GM12878 (cell line): ENCODE results near the gene SP100. TPM values are rescaled to one million over a fixed set of nuclear protein-coding genes. Genes with fewer than 3 reads are reported as not detected.

Experiments
- BCLAF1 ChIP-seq: fragments of 450-650 bp; IDR thresholded peaks from 2 replicates; pipeline ENCODE4 v1.6.1; 2017; ENCODE audit warnings: antibody characterized with exemption, mild to moderate bottlenecking, moderate library complexity
- BRCA1 ChIP-seq: IDR thresholded peaks from 2 replicates; pipeline ENCODE4 v1.6.1; 2011; ENCODE audit warnings: low read depth, low read length, improper control_type of control experiment
- GATAD2B ChIP-seq: fragments of 450-650 bp; conservative IDR thresholded peaks from 2 replicates; pipeline ENCODE4 v1.6.1; 2017; ENCODE audit warnings: low read depth, mild to moderate bottlenecking, moderate library complexity
- MAX ChIP-seq: IDR thresholded peaks from 2 replicates; pipeline ENCODE4 v1.6.1; 2012; ENCODE audit warnings: low read depth, low read length, improper control_type of control experiment
- MTA2 ChIP-seq: fragments of 450-650 bp; IDR thresholded peaks from 2 replicates; pipeline ENCODE4 v1.6.1; 2016; ENCODE audit warnings: low read depth, mild to moderate bottlenecking, moderate library complexity
- RAD51 ChIP-seq: fragments of 450-650 bp; IDR thresholded peaks from 2 replicates; pipeline ENCODE4 v1.6.1; 2016; ENCODE audit warnings: moderate library complexity, mild to moderate bottlenecking, inconsistent platforms
- RFX5 ChIP-seq: IDR thresholded peaks from 2 replicates; pipeline ENCODE4 v1.6.1; 2011; ENCODE audit warnings: low read depth, low read length, improper control_type of control experiment
- polyA plus RNA-seq, 11 experiments: library from polyadenylated mRNA; depleted of rRNA in 4 of 11; unstranded in 6 of 11; stranded (reverse) in 5 of 11; fragments of >200 nt; fragmentation: Nextera tagmentation in 4 of 11; fragmentation: Illumina TruSeq in 1 of 11; extraction: Ambion mirVana in 4 of 11; extraction: Trizol in 1 of 11; gene quantifications; 1 replicate in 1 of 11; 2 replicates in 10 of 11; pipeline versions ENCODE4 v1.2.1 to v1.2.3, GENCODE V29; 2011 to 2016; ENCODE audit warnings: inconsistent platforms in 2 of 11, missing spikeins in 2 of 11, low read depth in 1 of 11
- total RNA-seq, 4 experiments: library from RNA; depleted of rRNA in 3 of 4; stranded (reverse); fragments of >200 nt in 3 of 4; fragmentation: Illumina TruSeq in 1 of 4; extraction: Trizol in 1 of 4; gene quantifications; 2 replicates each; pipeline versions ENCODE4 v1.2.1 to v1.2.3, GENCODE V29; 2013 to 2021
- TF ChIP-seq, protein P1 (sequence below): IDR thresholded peaks from 2 replicates; pipeline ENCODE4 v1.6.1; 2012; ENCODE audit warnings: mild to moderate bottlenecking, low read depth, low read length

Gene SP100
- total and polyA plus RNA-seq, 10 of the 15 experiments (the other 5 are each of a cell fraction or from before 2014, with no cell fraction given): 109 to 239 (median 180) TPM

DNA sequence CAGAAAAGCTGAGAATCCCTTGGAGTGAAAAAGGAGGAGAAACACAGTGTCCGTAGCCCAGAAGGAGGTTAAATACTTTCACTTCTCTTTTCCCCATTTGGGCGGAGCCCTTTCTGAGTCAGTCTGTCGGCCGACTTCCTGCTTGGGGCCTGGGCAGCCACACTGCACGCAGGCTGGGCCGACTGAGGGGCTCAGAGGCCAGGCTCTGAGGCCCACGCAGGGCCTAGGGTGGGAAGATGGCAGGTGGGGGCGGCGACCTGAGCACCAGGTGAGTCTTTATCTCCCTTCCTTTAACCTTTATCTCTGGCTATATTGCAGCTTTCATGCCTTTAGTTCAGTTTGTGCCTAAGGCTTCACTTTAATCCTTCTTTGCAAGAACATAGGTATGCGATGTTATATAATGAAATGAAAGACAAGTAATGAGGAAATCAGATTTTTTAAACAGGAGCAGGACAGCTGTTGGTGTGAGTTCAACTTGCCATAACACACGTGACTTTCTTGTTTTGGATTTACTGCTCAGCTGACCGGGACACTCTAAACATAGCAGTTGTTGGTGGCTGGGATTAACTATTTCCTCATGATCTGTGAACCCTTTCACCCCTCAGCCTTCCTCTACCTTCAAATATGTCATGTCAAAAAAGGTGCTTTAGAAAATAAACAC, at the start of gene SP100 (continued):
- TF ChIP-seq GATAD2B (0 out of 2 replicates have a peak, but pooled peaks have one; percentile 70), MTA2 (peak; percentile 39; the same call in 1 of the 2 replicates), MAX (peak; percentile 56; the same call in 1 of the 2 replicates), BCLAF1 (no peak), BRCA1 (no peak), RFX5 (no peak), RAD51 (peak; percentile 94)
- TF ChIP-seq, protein P1, sequence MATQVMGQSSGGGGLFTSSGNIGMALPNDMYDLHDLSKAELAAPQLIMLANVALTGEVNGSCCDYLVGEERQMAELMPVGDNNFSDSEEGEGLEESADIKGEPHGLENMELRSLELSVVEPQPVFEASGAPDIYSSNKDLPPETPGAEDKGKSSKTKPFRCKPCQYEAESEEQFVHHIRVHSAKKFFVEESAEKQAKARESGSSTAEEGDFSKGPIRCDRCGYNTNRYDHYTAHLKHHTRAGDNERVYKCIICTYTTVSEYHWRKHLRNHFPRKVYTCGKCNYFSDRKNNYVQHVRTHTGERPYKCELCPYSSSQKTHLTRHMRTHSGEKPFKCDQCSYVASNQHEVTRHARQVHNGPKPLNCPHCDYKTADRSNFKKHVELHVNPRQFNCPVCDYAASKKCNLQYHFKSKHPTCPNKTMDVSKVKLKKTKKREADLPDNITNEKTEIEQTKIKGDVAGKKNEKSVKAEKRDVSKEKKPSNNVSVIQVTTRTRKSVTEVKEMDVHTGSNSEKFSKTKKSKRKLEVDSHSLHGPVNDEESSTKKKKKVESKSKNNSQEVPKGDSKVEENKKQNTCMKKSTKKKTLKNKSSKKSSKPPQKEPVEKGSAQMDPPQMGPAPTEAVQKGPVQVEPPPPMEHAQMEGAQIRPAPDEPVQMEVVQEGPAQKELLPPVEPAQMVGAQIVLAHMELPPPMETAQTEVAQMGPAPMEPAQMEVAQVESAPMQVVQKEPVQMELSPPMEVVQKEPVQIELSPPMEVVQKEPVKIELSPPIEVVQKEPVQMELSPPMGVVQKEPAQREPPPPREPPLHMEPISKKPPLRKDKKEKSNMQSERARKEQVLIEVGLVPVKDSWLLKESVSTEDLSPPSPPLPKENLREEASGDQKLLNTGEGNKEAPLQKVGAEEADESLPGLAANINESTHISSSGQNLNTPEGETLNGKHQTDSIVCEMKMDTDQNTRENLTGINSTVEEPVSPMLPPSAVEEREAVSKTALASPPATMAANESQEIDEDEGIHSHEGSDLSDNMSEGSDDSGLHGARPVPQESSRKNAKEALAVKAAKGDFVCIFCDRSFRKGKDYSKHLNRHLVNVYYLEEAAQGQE: no peak
